Ishikawa (cell line): ENCODE data around the gene IWS1.

Source experiments
- CEBPB ChIP-seq: IDR thresholded peaks from 2 replicates; pipeline ENCODE4 v1.6.1; 2012
- EGR1 ChIP-seq: IDR thresholded peaks from 2 replicates; pipeline ENCODE4 v1.6.1; 2012
- EP300 ChIP-seq: IDR thresholded peaks from 2 replicates; pipeline ENCODE4 v1.6.1; 2012; ENCODE audit warnings: borderline replicate concordance
- FOXM1 ChIP-seq: IDR thresholded peaks from 2 replicates; pipeline ENCODE4 v1.6.1; 2012; ENCODE audit warnings: low read depth, borderline replicate concordance
- NFIC ChIP-seq: IDR thresholded peaks from 2 replicates; pipeline ENCODE4 v1.6.1; 2012
- RAD21 ChIP-seq: IDR thresholded peaks from 2 replicates; pipeline ENCODE4 v1.6.1; 2012; ENCODE audit warnings: low read depth
- TAF1 ChIP-seq: IDR thresholded peaks from 2 replicates; pipeline ENCODE4 v1.6.1; 2012; ENCODE audit warnings: low read depth, mild to moderate bottlenecking
- TCF12 ChIP-seq: IDR thresholded peaks from 2 replicates; pipeline ENCODE4 v1.6.1; 2012; ENCODE audit warnings: low read depth
- TEAD4 ChIP-seq: IDR thresholded peaks from 2 replicates; pipeline ENCODE4 v1.6.1; 2012
- YY1 ChIP-seq: IDR thresholded peaks from 2 replicates; pipeline ENCODE4 v1.6.1; 2012; ENCODE audit warnings: low read depth
- ZBTB7A ChIP-seq: IDR thresholded peaks from 2 replicates; pipeline ENCODE4 v1.6.1; 2012; ENCODE audit warnings: low read depth
- TF ChIP-seq, protein P1 (sequence below): IDR thresholded peaks from 2 replicates; pipeline ENCODE4 v1.6.1; 2012; ENCODE audit warnings: low read depth, mild to moderate bottlenecking
- TF ChIP-seq, protein P2 (sequence below): IDR thresholded peaks from 2 replicates; pipeline ENCODE4 v1.6.1; 2012

DNA sequence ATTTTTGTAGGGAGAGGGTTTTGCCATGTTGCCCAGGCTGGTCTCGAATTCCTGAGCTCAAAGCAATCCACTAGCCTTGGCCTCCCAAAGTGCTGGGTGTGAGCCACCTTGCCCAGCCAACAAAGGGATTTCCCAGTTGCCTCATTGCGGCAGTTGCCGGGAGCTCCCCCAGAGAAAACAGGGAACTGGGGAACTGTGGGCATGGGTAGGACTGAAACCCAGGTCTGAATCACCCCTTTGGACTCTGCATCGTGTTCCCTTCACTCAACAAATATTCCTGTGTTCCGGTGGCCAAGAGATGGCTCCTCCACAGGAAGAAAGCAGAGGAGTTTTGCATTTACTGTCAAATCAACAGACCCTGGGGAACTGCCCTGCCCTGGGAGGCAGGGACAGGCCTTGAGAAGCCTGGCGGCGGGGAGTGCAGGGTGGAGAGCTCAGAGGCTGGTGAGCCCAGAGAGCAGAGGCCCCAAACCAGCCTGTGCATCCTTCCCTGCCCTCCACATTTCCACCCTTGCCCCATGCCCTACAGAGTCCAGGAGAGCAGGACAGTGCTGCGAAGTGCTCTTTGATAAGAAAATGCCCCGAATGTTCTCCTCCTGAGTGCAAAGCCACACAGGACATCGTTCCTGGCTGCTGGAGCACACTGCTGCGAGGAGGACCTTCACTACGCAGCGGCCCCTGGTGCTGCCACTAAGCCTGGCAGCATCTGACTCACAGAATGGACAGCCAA, 34.1 kb upstream of the IWS1 start:
- TF ChIP-seq, protein P1, sequence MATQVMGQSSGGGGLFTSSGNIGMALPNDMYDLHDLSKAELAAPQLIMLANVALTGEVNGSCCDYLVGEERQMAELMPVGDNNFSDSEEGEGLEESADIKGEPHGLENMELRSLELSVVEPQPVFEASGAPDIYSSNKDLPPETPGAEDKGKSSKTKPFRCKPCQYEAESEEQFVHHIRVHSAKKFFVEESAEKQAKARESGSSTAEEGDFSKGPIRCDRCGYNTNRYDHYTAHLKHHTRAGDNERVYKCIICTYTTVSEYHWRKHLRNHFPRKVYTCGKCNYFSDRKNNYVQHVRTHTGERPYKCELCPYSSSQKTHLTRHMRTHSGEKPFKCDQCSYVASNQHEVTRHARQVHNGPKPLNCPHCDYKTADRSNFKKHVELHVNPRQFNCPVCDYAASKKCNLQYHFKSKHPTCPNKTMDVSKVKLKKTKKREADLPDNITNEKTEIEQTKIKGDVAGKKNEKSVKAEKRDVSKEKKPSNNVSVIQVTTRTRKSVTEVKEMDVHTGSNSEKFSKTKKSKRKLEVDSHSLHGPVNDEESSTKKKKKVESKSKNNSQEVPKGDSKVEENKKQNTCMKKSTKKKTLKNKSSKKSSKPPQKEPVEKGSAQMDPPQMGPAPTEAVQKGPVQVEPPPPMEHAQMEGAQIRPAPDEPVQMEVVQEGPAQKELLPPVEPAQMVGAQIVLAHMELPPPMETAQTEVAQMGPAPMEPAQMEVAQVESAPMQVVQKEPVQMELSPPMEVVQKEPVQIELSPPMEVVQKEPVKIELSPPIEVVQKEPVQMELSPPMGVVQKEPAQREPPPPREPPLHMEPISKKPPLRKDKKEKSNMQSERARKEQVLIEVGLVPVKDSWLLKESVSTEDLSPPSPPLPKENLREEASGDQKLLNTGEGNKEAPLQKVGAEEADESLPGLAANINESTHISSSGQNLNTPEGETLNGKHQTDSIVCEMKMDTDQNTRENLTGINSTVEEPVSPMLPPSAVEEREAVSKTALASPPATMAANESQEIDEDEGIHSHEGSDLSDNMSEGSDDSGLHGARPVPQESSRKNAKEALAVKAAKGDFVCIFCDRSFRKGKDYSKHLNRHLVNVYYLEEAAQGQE = no peak
- no peak for TF ChIP-seq RAD21
- no peak for TF ChIP-seq CEBPB
- no peak for TF ChIP-seq ZBTB7A
- no peak for TF ChIP-seq EP300
- no peak for TF ChIP-seq TAF1
- TF ChIP-seq TCF12 = no peak
- no peak for TF ChIP-seq NFIC
- TF ChIP-seq EGR1 = no peak
- TF ChIP-seq, protein P2, sequence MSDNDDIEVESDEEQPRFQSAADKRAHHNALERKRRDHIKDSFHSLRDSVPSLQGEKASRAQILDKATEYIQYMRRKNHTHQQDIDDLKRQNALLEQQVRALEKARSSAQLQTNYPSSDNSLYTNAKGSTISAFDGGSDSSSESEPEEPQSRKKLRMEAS = no peak
- no peak for TF ChIP-seq YY1
- no peak for TF ChIP-seq TEAD4
- TF ChIP-seq FOXM1 = no peak
